Right lobe of liver (tissue), 6 donors: ENCODE results near the gene CFAP46. TPM values are rescaled to one million over a fixed set of nuclear protein-coding genes. Genes with fewer than 3 reads are reported as not detected.
A peak's percentile ranks its signal among the peaks of the same experiment; 100 is the strongest.

ENCODE experiments used
- ATAC-seq, 4 donors: fragments of 200-7000 bp; cut with Tn5 transposase; one replicate each; pipeline ENCODE4 v1.9.1; 2020; ENCODE audit warnings: mild to moderate bottlenecking in 4 of 4, moderate library complexity in 4 of 4
- DNase-seq, 3 donors: peaks; one replicate each; pipeline ENCODE4 v3.0.0-alpha.2; 2020
- H3K27ac ChIP-seq, 3 donors: fragments of 200-600 bp; one replicate each; pipeline ENCODE4 v1.8.0; 2022
- H3K27me3 ChIP-seq, 2 donors: fragments of 200-600 bp; one replicate each; pipeline ENCODE4 v1.8.0; 2022
- H3K36me3 ChIP-seq, 4 donors: fragments of 200-600 bp; sonication (generic) in 1 of 4; one replicate each; pipeline versions ENCODE4 v1.5.1 to v1.8.0; 2017 to 2022; ENCODE audit warnings: control low read depth in 1 of 4
- H3K4me1 ChIP-seq, 4 donors: fragments of 200-600 bp; sonication (generic) in 1 of 4; one replicate each; pipeline versions ENCODE4 v1.5.1 to v1.8.0; 2017 to 2022; ENCODE audit warnings: control low read depth in 1 of 4
- H3K4me3 ChIP-seq, 3 donors: fragments of 200-600 bp; one replicate each; pipeline ENCODE4 v1.8.0; 2022
- H3K9me3 ChIP-seq, 4 donors: fragments of 200-600 bp; sonication (generic) in 1 of 4; one replicate each; pipeline versions ENCODE4 v1.5.1 to v1.8.0; 2017 to 2022; ENCODE audit warnings: control low read depth in 1 of 4
- POLR2A ChIP-seq: fragments of 450-650 bp; IDR thresholded peaks from one replicate; pipeline ENCODE4 v1.6.1; 2017; ENCODE audit warnings: antibody characterized with exemption, mild to moderate bottlenecking
- WGBS: methylation state at CpG from one replicate; pipeline ENCODE4 v1.1.6; 2018; ENCODE audit warnings: low coverage, low lambda C conversion rate; ENCODE audit not compliant: insufficient coverage; ENCODE audit errors: missing lambda C conversion rate; 5-methylcytosine and 5-hydroxymethylcytosine counted together
- intact Hi-C, 2 donors: fragments of 100-400 bp; cut with DNase I; formaldehyde crosslinking; loops; one replicate each; pipeline versions ENCODE4 v1.11.2 to v1.14.1; 2022
- total RNA-seq, 6 experiments: library from RNA; depleted of rRNA in 2 of 6; stranded (reverse); fragments of >200 nt in 2 of 6; fragmentation: NEBNext Ultra II Directional in 3 of 6; extraction: Animal tissue kit (Norgen Biotek cat#: 25700) in 3 of 6; gene quantifications; one replicate each; pipeline versions ENCODE4 v1.1.0 to v1.2.4, GENCODE V29; 2016 to 2023
- TF ChIP-seq, protein P1 (sequence below), 4 donors: fragments of 200-600 bp in 3 of 4; fragments of 450-650 bp in 1 of 4; IDR thresholded peaks; one replicate each; pipeline versions ENCODE4 v1.5.1 to v1.8.0; 2016 to 2022; ENCODE audit warnings: antibody characterized with exemption in 4 of 4, mild to moderate bottlenecking in 2 of 4
- donor health status: DM: no; HTN: yes; CAD: no.
- donor health status: DM: no; HTN: no; CAD: no.
- donor health status: DM: no; HTN: no; CAD: no.
- donor health status: DM: no; HTN: yes; CAD: no.
- donor health status: DM: no; HTN: yes; CAD: no.

CFAP46 gene
- total RNA-seq, 6 experiments from 2014 or later, result 0.16 to 0.67 (median 0.32) TPM

DNA sequence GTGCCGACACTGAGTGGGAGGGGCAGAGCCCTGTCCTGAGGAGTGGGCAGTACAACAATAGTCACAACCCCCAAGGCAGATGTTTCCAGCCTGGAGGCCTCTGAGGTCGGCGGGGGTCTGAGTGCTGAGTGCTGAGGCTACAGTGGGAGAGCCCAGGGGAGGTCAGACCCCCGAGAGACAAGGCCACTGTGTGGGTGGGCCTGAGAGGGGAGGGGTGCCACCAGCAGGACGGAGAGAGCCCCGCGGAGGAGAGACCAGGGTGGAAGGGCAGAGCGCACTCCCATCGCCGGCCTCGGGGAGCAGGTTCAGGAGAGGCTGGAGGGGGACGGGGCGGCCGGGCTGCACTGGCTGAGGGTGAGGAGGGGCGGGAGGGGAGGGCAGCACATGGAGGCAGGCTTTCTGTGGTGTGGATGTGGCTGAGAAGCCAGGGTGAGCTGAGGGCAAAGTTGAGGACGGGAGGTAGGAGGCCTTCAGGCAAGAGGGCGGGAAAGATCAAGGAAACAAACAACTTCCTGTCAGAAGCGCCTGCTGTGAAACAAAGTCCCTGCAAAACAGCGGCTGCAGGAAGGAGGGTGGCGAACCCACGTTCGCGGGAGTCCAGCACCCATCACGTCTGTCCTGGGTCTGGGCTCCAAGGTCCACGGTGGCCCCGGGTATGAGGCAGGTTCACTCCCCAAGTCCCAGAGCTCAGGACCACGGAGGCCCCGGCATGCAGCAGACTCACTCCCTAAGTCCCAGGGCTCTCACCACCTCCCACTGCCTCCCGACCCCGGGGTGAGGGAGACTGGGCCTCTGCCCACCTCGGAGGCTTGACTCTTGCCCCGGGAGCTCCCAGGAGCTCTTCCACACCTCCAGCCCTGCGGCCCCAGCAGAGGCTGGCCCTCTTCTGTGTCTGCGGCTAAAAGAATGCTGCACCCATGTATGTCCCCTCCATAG lies 79.6 kb downstream of the CFAP46 start:
- H3K36me3 ChIP-seq, result no peaks in the 10 kb centered on the region
- DNase-seq (peak; percentile 14 to 51 (median 41)), ATAC-seq (peak in 1 of 4 donors; percentile 21)
- TF ChIP-seq, protein P1, sequence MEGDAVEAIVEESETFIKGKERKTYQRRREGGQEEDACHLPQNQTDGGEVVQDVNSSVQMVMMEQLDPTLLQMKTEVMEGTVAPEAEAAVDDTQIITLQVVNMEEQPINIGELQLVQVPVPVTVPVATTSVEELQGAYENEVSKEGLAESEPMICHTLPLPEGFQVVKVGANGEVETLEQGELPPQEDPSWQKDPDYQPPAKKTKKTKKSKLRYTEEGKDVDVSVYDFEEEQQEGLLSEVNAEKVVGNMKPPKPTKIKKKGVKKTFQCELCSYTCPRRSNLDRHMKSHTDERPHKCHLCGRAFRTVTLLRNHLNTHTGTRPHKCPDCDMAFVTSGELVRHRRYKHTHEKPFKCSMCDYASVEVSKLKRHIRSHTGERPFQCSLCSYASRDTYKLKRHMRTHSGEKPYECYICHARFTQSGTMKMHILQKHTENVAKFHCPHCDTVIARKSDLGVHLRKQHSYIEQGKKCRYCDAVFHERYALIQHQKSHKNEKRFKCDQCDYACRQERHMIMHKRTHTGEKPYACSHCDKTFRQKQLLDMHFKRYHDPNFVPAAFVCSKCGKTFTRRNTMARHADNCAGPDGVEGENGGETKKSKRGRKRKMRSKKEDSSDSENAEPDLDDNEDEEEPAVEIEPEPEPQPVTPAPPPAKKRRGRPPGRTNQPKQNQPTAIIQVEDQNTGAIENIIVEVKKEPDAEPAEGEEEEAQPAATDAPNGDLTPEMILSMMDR (IDR thresholded peaks at IDR 0.05), result no peak
- no peak for TF ChIP-seq POLR2A
- H3K9me3 ChIP-seq, result no peaks in the 10 kb centered on the region
- no peak overlapping the region for H3K27ac ChIP-seq
- 21% methylated on average over 18 of the region's 34 CpGs for WGBS
- no peaks in the 10 kb centered on the region for H3K4me1 ChIP-seq
- intact Hi-C loops, result no loop called here
- no peaks in the 10 kb centered on the region for H3K27me3 ChIP-seq
- H3K4me3 ChIP-seq, result no peak overlapping the region

DNA sequence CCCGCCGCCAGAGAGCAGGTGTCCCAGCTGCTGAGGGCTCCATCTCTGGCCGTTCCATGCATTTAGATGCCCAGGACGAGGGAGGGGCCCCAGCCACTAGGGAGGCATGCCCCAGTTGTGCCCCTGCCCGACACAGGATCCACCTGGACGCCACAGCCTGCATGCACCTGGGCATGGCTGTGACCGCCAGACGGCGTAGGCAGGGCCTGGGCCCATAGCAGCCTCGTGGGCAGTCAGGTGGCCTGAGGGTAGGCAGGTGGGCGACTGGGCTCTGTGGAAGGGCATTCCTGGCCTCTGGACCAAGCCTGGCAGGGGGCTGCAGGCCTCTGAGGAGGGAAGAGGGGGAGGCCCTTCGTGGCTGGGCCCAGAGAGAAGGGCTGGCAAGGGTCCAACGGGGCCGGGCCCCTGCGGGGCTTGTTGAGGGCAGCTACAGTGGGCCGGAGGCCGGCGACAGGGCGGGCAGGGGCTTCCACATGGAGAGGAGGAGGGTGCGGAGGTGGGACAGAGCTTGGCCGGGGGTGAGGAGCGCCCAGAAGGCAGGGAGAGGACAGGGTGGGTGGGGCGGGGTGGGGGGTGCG lies 80.4 kb downstream of the CFAP46 start:
- Histone ChIP-seq H3K27me3 (no peaks in the 10 kb centered on the region), H3K4me1 (no peaks in the 10 kb centered on the region), H3K36me3 (no peaks in the 10 kb centered on the region), H3K9me3 (no peaks in the 10 kb centered on the region), H3K4me3 (no peak overlapping the region), H3K27ac (no peak overlapping the region)
- ATAC-seq (no peak), DNase-seq (peak; percentile 10 to 53 (median 46))
- TF ChIP-seq, protein P1 (IDR thresholded peaks at IDR 0.05), result no peak
- no peak for TF ChIP-seq POLR2A
- intact Hi-C loops, result no loop called here
- 59% methylated on average over 6 of the region's 24 CpGs for WGBS

DNA sequence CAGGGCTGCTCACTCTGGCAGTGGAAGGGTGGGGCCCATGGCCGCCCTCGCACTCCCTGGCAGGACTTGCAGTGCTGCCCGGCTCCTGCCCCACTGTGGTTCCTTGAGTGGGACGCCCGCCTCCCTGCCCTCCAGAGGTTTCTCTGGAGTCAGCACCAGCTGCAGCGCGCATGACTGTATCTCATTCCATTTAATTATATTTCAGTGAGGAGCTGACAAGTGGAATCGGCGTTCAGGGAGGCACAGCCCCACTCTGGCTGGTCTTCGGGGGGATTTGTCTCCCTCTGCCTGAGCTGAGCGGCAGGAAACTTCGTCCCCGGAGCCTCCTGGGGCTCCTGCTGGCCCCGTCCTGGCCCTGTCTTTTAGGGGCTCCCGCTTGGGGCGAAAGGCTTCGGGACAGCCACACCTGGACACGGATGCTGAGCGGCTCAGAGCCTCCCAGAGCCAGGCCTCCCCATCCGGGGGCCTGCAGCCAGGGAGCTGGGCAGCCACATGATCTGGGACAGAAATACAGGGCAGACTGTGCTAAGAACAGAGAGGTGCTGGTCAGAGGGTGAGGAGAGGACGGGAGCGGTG lies 81.2 kb downstream of the CFAP46 start:
- no peaks in the 10 kb centered on the region for H3K36me3 ChIP-seq
- ATAC-seq (no peak), DNase-seq (peak; percentile 6 to 31 (median 30))
- H3K4me1 ChIP-seq, result no peaks in the 10 kb centered on the region
- TF ChIP-seq, protein P1 (IDR thresholded peaks at IDR 0.05), result no peak
- TF ChIP-seq POLR2A, result no peak
- H3K4me3 ChIP-seq, result no peak overlapping the region
- H3K9me3 ChIP-seq, result no peaks in the 10 kb centered on the region
- no peaks in the 10 kb centered on the region for H3K27me3 ChIP-seq
- intact Hi-C loops, result no loop called here
- no peak overlapping the region for H3K27ac ChIP-seq
- 72% methylated on average over 9 of the region's 22 CpGs for WGBS

DNA sequence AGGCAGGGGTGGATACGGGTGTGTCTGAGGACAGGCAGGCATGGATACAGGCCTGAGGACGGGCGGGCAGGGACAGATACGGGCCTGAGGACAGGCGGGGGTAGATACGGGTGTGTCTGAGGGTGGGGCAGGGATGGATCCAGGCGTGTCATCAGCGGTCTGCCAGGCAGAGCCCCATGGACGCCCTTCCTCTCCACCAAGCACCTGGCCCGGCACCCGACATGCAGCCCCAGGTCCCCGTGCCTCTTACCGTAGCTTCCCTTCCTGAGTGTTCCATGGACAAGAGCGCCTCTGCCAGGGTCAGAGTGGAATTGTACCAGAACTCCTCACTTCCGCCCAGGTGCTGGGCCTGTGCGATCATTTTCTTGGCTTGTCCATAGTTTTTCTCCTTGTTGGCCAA lies 81.8 kb downstream of the CFAP46 start:
- Histone ChIP-seq H3K4me3 (no peak overlapping the region), H3K36me3 (no peaks in the 10 kb centered on the region), H3K4me1 (no peaks in the 10 kb centered on the region), H3K9me3 (no peaks in the 10 kb centered on the region), H3K27ac (no peak overlapping the region), H3K27me3 (no peaks in the 10 kb centered on the region)
- WGBS, result 77% methylated on average over 9 of the region's 16 CpGs
- DNase-seq, result peak; percentile 13 to 29 (median 29)
- TF ChIP-seq, protein P1 (IDR thresholded peaks at IDR 0.05), result no peak
- TF ChIP-seq POLR2A, result no peak
- intact Hi-C loops, result no loop called here
- no peak for ATAC-seq
